H9 (cell line): ENCODE data around the gene DNMT3L. TPM values are rescaled to one million over a fixed set of nuclear protein-coding genes. Genes with fewer than 3 reads are reported as not detected.
"Not testable (repeated sequence)": the region's sequence is repeated elsewhere in the genome, so short reads cannot be mapped to it uniquely, and the experiment has no call there.

Source experiments
- DNase-seq: peaks from one replicate; pipeline ENCODE4 v3.0.0-alpha.2; 2017
- H2AFZ ChIP-seq: one replicate; pipeline ENCODE4 v1.6.1; 2013; ENCODE audit warnings: mild to moderate bottlenecking, low read length, control low read depth, moderate library complexity
- H2AK5ac ChIP-seq: 2 replicates; pipeline ENCODE4 v1.6.1; 2013; ENCODE audit warnings: low read length, control low read depth, mixed read lengths; ENCODE audit not compliant: insufficient read length
- H2BK120ac ChIP-seq: one replicate; pipeline ENCODE4 v1.6.1; 2013; ENCODE audit warnings: low read depth, mild to moderate bottlenecking, low read length, control low read depth, inconsistent platforms; ENCODE audit not compliant: poor library complexity, severe bottlenecking
- H2BK12ac ChIP-seq: 2 replicates; pipeline ENCODE4 v1.6.1; 2013; ENCODE audit warnings: low read length, control low read depth, mixed read lengths, low read depth; ENCODE audit not compliant: insufficient read length
- H2BK15ac ChIP-seq: 2 replicates; pipeline ENCODE4 v1.6.1; 2013; ENCODE audit warnings: low read depth, low read length, control low read depth
- H2BK20ac ChIP-seq: one replicate; pipeline ENCODE4 v1.6.1; 2013; ENCODE audit warnings: low read depth, mild to moderate bottlenecking, low read length, control low read depth, inconsistent platforms; ENCODE audit not compliant: poor library complexity, severe bottlenecking
- H2BK5ac ChIP-seq: 2 replicates; pipeline ENCODE4 v1.6.1; 2013; ENCODE audit warnings: low read length, control low read depth, mixed read lengths; ENCODE audit not compliant: insufficient read length
- H3K14ac ChIP-seq: 2 replicates; pipeline ENCODE4 v1.6.1; 2013; ENCODE audit warnings: low read length, control low read depth; ENCODE audit not compliant: insufficient read depth
- H3K18ac ChIP-seq: 2 replicates; pipeline ENCODE4 v1.6.1; 2013; ENCODE audit warnings: low read depth, mild to moderate bottlenecking, mixed read lengths, low read length, control low read depth; ENCODE audit not compliant: insufficient read length
- H3K23ac ChIP-seq: 2 replicates; pipeline ENCODE4 v1.6.1; 2013; ENCODE audit warnings: low read length, control low read depth, mixed read lengths, low read depth; ENCODE audit not compliant: insufficient read length
- H3K23me2 ChIP-seq: 2 replicates; pipeline ENCODE4 v1.6.1; 2013; ENCODE audit warnings: low read depth, mild to moderate bottlenecking, mixed read lengths, low read length, control low read depth; ENCODE audit not compliant: insufficient read length, poor library complexity, severe bottlenecking
- H3K27ac ChIP-seq: 2 replicates; pipeline ENCODE4 v1.5.1; 2013; ENCODE audit warnings: low read length, control low read depth, mixed read lengths, low read depth; ENCODE audit not compliant: insufficient read length
- H3K27me3 ChIP-seq: 2 replicates; pipeline ENCODE4 v1.6.1; 2013; ENCODE audit warnings: low read length, control low read depth, inconsistent platforms; ENCODE audit not compliant: insufficient read depth
- H3K4ac ChIP-seq: 2 replicates; pipeline ENCODE4 v1.6.1; 2013; ENCODE audit warnings: low read depth, mild to moderate bottlenecking, control low read depth, inconsistent platforms, low read length, moderate library complexity
- H3K4me1 ChIP-seq: 2 replicates; pipeline ENCODE4 v1.6.1; 2013; ENCODE audit warnings: low read length, control low read depth, inconsistent platforms; ENCODE audit not compliant: insufficient read depth
- H3K4me2 ChIP-seq: 2 replicates; pipeline ENCODE4 v1.6.1; 2013; ENCODE audit warnings: low read length, control low read depth, mixed read lengths; ENCODE audit not compliant: insufficient read length, insufficient read depth
- H3K56ac ChIP-seq: 2 replicates; pipeline ENCODE4 v1.6.1; 2013; ENCODE audit warnings: low read depth, mild to moderate bottlenecking, mixed read lengths, low read length, control low read depth; ENCODE audit not compliant: insufficient read length
- H3K79me1 ChIP-seq: 2 replicates; pipeline ENCODE4 v1.6.1; 2013; ENCODE audit warnings: low read depth, mild to moderate bottlenecking, moderate library complexity, low read length, control low read depth, inconsistent platforms; ENCODE audit not compliant: insufficient read depth, poor library complexity, severe bottlenecking
- H3K79me2 ChIP-seq: 2 replicates; pipeline ENCODE4 v1.6.1; 2013; ENCODE audit warnings: low read length, control low read depth, inconsistent platforms; ENCODE audit not compliant: insufficient read depth
- H3K9ac ChIP-seq: 2 replicates; pipeline ENCODE4 v1.6.1; 2013; ENCODE audit warnings: low read length, control low read depth, mixed read lengths; ENCODE audit not compliant: insufficient read length; ENCODE audit errors: extremely low read depth
- H3K9me3 ChIP-seq: one replicate; pipeline ENCODE4 v1.6.1; 2013; ENCODE audit warnings: low read depth, low read length, inconsistent platforms; ENCODE audit not compliant: control insufficient read depth
- H3T11ph ChIP-seq: one replicate; pipeline ENCODE4 v1.6.1; 2013; ENCODE audit warnings: mild to moderate bottlenecking, low read length, control low read depth, inconsistent platforms
- H4K20me1 ChIP-seq: one replicate; pipeline ENCODE4 v1.6.1; 2013; ENCODE audit not compliant: control insufficient read depth, insufficient read length, insufficient read depth
- H4K5ac ChIP-seq: 2 replicates; pipeline ENCODE4 v1.6.1; 2013; ENCODE audit warnings: low read depth, mild to moderate bottlenecking, mixed read lengths, low read length, control low read depth; ENCODE audit not compliant: insufficient read length
- H4K8ac ChIP-seq: replicated peaks from 2 replicates; pipeline ENCODE4 v1.6.1; 2013; ENCODE audit warnings: low read length, control low read depth, mixed read lengths, low read depth; ENCODE audit not compliant: insufficient read length
- H4K91ac ChIP-seq: 2 replicates; pipeline ENCODE4 v1.6.1; 2013; ENCODE audit warnings: low read depth, mild to moderate bottlenecking, moderate library complexity, mixed read lengths, low read length, control low read depth; ENCODE audit not compliant: insufficient read length
- H3K27ac Mint-ChIP-seq, 3 experiments: 2 replicates in 2 of 3; 3 replicates in 1 of 3; pipeline ENCODE4 v1.8.0; 2020 to 2021; ENCODE audit warnings: mixed read lengths in 3 of 3, mild to moderate bottlenecking in 1 of 3, moderate library complexity in 1 of 3
- H3K27me3 Mint-ChIP-seq: 2 replicates; pipeline ENCODE4 v1.8.0; 2021; ENCODE audit warnings: low read depth, mild to moderate bottlenecking, moderate library complexity, mixed read lengths
- H3K36me3 Mint-ChIP-seq, 3 experiments: 2 replicates in 2 of 3; 3 replicates in 1 of 3; pipeline ENCODE4 v1.8.0; 2020 to 2021; ENCODE audit warnings: low read depth in 3 of 3, mixed read lengths in 3 of 3; ENCODE audit not compliant: insufficient read depth in 1 of 3
- H3K4me1 Mint-ChIP-seq, 2 experiments: 2 replicates each; pipeline ENCODE4 v1.8.0; 2020; ENCODE audit warnings: mixed read lengths in 2 of 2
- H3K4me3 Mint-ChIP-seq, 2 experiments: 2 replicates in 1 of 2; 3 replicates in 1 of 2; pipeline ENCODE4 v1.8.0; 2020 to 2021; ENCODE audit warnings: mild to moderate bottlenecking in 2 of 2, mixed read lengths in 2 of 2, moderate library complexity in 1 of 2
- H3K9me3 Mint-ChIP-seq, 2 experiments: 2 replicates in 1 of 2; 3 replicates in 1 of 2; pipeline ENCODE4 v1.8.0; 2020; ENCODE audit warnings: mild to moderate bottlenecking in 2 of 2, mixed read lengths in 2 of 2, moderate library complexity in 1 of 2
- WGBS: extraction: QIAGEN DNeasy Blood & Tissue Kit; methylation state at CpG from one replicate; pipeline ENCODE4 v1.1.7; 2013; ENCODE audit warnings: missing lambda C conversion rate, low lambda C conversion rate, mixed read lengths; ENCODE audit not compliant: insufficient read length; ENCODE audit errors: extremely low coverage; 5-methylcytosine and 5-hydroxymethylcytosine counted together
- total RNA-seq: library from RNA; stranded (reverse); gene quantifications from 2 replicates; pipeline ENCODE4 v1.2.1, GENCODE V29; 2021

Gene DNMT3L
- total RNA-seq, 1 experiment from 2014 or later: 0.77 TPM

DNA sequence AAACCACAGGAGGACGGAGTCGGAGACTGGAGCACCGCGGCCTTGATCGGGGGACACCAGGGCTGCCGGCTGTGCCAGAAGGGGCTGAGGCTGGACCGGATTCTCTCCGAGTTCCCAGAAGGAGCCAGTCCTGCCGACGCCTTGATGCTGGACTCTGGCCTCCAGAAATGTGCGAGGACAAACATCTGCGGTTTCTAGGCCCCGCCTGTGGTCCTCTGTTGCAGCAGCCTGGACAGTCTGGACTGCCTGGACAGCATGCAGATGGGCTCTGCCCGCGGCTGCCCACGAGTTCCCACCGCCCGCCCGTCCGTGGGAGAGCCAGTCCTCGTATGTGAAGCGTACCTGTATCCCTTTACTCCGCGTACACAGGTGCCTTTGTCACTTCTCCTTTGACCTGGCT is 55.5 kb downstream of the DNMT3L start:
- DNase-seq, H3K27me3 ChIP-seq, H3K14ac ChIP-seq, H2BK120ac ChIP-seq, H4K91ac ChIP-seq, H4K8ac ChIP-seq, H3K4ac ChIP-seq, H3K9me3 ChIP-seq, H3K79me1 ChIP-seq, H4K5ac ChIP-seq, H3K4me1 ChIP-seq, H4K20me1 ChIP-seq, H3K4me2 ChIP-seq, H3K79me2 ChIP-seq, H2AK5ac ChIP-seq, H2BK20ac ChIP-seq, H2AFZ ChIP-seq, H3K9me3 Mint-ChIP-seq, H3K27ac Mint-ChIP-seq, H3K4me1 Mint-ChIP-seq, H3K18ac ChIP-seq, H3K4me3 Mint-ChIP-seq, H2BK5ac ChIP-seq, H3K27me3 Mint-ChIP-seq, H2BK15ac ChIP-seq, H3K36me3 Mint-ChIP-seq, H3K23ac ChIP-seq, H3K56ac ChIP-seq, H3K27ac ChIP-seq, H2BK12ac ChIP-seq, H3K9ac ChIP-seq, H3T11ph ChIP-seq, H3K23me2 ChIP-seq: not testable (repeated sequence)
- no CpG with 5 or more reads among the region's 24 CpGs for WGBS

DNA sequence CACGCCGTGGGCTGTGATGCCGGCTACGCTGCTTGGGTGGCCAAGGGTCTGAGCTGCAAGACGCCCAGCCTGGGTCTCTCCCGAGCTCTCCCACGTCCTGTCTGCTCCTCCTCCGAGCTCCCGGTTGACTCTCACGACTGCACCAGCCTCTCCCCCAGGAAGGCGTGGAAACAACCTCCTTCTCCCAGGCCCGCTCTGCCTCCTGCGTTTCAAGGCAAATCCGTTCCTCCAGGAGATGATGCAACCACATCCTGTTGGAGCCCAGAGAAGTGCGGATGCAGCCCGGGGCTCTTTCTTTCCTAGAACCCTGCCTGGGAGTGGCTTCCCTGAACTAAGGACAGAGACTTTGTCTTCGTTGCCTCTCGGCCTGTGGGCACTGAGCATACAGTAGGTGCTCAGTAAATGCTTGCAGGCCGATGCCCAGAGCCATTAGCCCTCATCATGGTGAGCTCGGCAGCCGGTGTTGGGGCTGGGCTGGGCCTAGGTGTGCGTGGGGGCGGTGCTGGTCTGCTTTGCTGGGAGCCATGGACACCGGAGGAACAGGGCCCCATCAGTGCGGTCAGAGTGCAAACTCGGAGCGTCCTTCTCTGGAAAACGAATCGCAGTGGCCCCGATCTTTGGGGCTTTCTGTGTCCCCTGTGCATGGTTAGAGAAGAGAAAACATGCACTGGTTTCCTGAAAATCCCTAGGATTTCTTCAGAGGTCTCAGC is 59.0 kb downstream of the DNMT3L start:
- not testable (repeated sequence) for H2BK20ac ChIP-seq, H3K79me2 ChIP-seq, H3K9me3 Mint-ChIP-seq, H3K14ac ChIP-seq, H3K4me2 ChIP-seq, DNase-seq, H3K9me3 ChIP-seq, H2BK5ac ChIP-seq, H3K56ac ChIP-seq, H3K36me3 Mint-ChIP-seq, H4K5ac ChIP-seq, H4K8ac ChIP-seq, H3K27ac ChIP-seq, H2AFZ ChIP-seq, H2BK12ac ChIP-seq, H3K18ac ChIP-seq, H2AK5ac ChIP-seq, H3K4ac ChIP-seq, H3K27ac Mint-ChIP-seq, H4K91ac ChIP-seq, H3K23me2 ChIP-seq, H3K4me1 ChIP-seq, H3K9ac ChIP-seq, H3K27me3 ChIP-seq, H2BK120ac ChIP-seq, H3K23ac ChIP-seq, H3T11ph ChIP-seq, H3K27me3 Mint-ChIP-seq, H3K79me1 ChIP-seq, H4K20me1 ChIP-seq, H3K4me3 Mint-ChIP-seq, H2BK15ac ChIP-seq
- peaks cover 4 to 13% of the 10 kb centered on the region in 2 experiments; a peak in 3 of 4 replicates for H3K4me1 Mint-ChIP-seq
- WGBS: no CpG with 5 or more reads among the region's 30 CpGs
